CD14-positive monocyte (primary cell): Measurements from ENCODE around the gene CMTM4. TPM values are rescaled to one million over a fixed set of nuclear protein-coding genes. Genes with fewer than 3 reads are reported as not detected.

Source experiments
- DNase-seq, 3 donors: peaks; one replicate each; pipeline ENCODE4 v3.0.0-alpha.2; 2011 to 2022
- H2AFZ ChIP-seq: 2 replicates; pipeline ENCODE4 v1.6.0; 2012; ENCODE audit warnings: mild to moderate bottlenecking, low read depth, low read length, inconsistent platforms; ENCODE audit not compliant: insufficient read depth, poor library complexity, severe bottlenecking
- H3K27ac ChIP-seq, 2 donors: 1 replicate in 1 of 2; 2 replicates in 1 of 2; pipeline ENCODE4 v1.5.1; 2012 to 2013; ENCODE audit warnings: low read length in 2 of 2, control low read depth in 1 of 2, inconsistent platforms in 1 of 2, low read depth in 1 of 2, mild to moderate bottlenecking in 1 of 2
- H3K27me3 ChIP-seq, 2 donors: one replicate each; pipeline versions ENCODE4 v1.6.0 to v1.6.1; 2011 to 2013; ENCODE audit warnings: low read length in 2 of 2; ENCODE audit not compliant: control insufficient read depth in 2 of 2, insufficient read depth in 2 of 2
- H3K36me3 ChIP-seq, 2 donors: replicated peaks in 1 of 2; 1 replicate in 1 of 2; 2 replicates in 1 of 2; pipeline versions ENCODE4 v1.5.1 to v1.6.1; 2012 to 2013; ENCODE audit warnings: low read length in 2 of 2, control low read depth in 1 of 2, inconsistent platforms in 1 of 2, mild to moderate bottlenecking in 1 of 2; ENCODE audit not compliant: insufficient read depth in 2 of 2, control insufficient read depth in 1 of 2
- H3K4me1 ChIP-seq, 2 donors: 1 replicate in 1 of 2; 2 replicates in 1 of 2; pipeline versions ENCODE4 v1.5.1 to v1.6.1; 2012 to 2013; ENCODE audit warnings: low read length in 2 of 2, control low read depth in 1 of 2, inconsistent platforms in 1 of 2, mild to moderate bottlenecking in 1 of 2, moderate library complexity in 1 of 2; ENCODE audit not compliant: insufficient read depth in 2 of 2, control insufficient read depth in 1 of 2
- H3K4me2 ChIP-seq: replicated peaks from 2 replicates; pipeline ENCODE3; 2012; ENCODE audit warnings: low read length, moderate library complexity, mild to moderate bottlenecking; ENCODE audit not compliant: poor library complexity, severe bottlenecking; ENCODE audit errors: extremely low read depth
- H3K4me3 ChIP-seq, 3 experiments: fragments of 200-600 bp in 1 of 3; sonication (generic) in 1 of 3; replicated peaks in 1 of 3; 1 replicate in 2 of 3; 2 replicates in 1 of 3; pipeline ENCODE4 v1.5.1; 2011 to 2013; ENCODE audit warnings: low read length in 3 of 3, mild to moderate bottlenecking in 3 of 3, control low read depth in 2 of 3, low read depth in 2 of 3, inconsistent platforms in 1 of 3, moderate library complexity in 1 of 3
- H3K79me2 ChIP-seq: 2 replicates; pipeline ENCODE4 v1.6.0; 2012; ENCODE audit warnings: mild to moderate bottlenecking, control low read depth, inconsistent platforms, low read length, moderate library complexity; ENCODE audit not compliant: insufficient read depth
- H3K9ac ChIP-seq: 2 replicates; pipeline ENCODE4 v1.6.0; 2017; ENCODE audit warnings: low read length, mild to moderate bottlenecking; ENCODE audit not compliant: insufficient read depth, poor library complexity, severe bottlenecking
- H3K9me3 ChIP-seq, 2 donors: replicated peaks in 1 of 2; 1 replicate in 1 of 2; 2 replicates in 1 of 2; pipeline versions ENCODE4 v1.5.1 to v1.6.1; 2012 to 2013; ENCODE audit warnings: low read length in 2 of 2, control low read depth in 1 of 2; ENCODE audit not compliant: control insufficient read depth in 1 of 2, insufficient read depth in 1 of 2
- H4K20me1 ChIP-seq: 2 replicates; pipeline ENCODE4 v1.6.0; 2012; ENCODE audit warnings: mild to moderate bottlenecking, low read length, control low read depth, moderate library complexity; ENCODE audit not compliant: insufficient read depth
- H3K27ac Mint-ChIP-seq, 7 donors: one replicate each; pipeline ENCODE4 v1.8.0; 2020; ENCODE audit warnings: mild to moderate bottlenecking in 7 of 7, mixed read lengths in 7 of 7, moderate library complexity in 6 of 7, inconsistent platforms in 2 of 7
- H3K27me3 Mint-ChIP-seq, 3 donors: one replicate each; pipeline ENCODE4 v1.8.0; 2021 to 2022; ENCODE audit warnings: low read depth in 3 of 3, mild to moderate bottlenecking in 3 of 3, mixed read lengths in 3 of 3, moderate library complexity in 3 of 3, inconsistent platforms in 1 of 3
- H3K36me3 Mint-ChIP-seq, 2 donors: one replicate each; pipeline ENCODE4 v1.8.0; 2020; ENCODE audit warnings: mixed read lengths in 2 of 2, inconsistent platforms in 1 of 2, mild to moderate bottlenecking in 1 of 2
- H3K4me1 Mint-ChIP-seq: one replicate; pipeline ENCODE4 v1.8.0; 2020; ENCODE audit warnings: mild to moderate bottlenecking, mixed read lengths
- H3K4me3 Mint-ChIP-seq, 2 donors: one replicate each; pipeline ENCODE4 v1.8.0; 2020; ENCODE audit warnings: mild to moderate bottlenecking in 2 of 2, mixed read lengths in 2 of 2, moderate library complexity in 1 of 2
- H3K9me3 Mint-ChIP-seq, 7 donors: one replicate each; pipeline ENCODE4 v1.8.0; 2020 to 2022; ENCODE audit warnings: mixed read lengths in 7 of 7, mild to moderate bottlenecking in 6 of 7, moderate library complexity in 6 of 7, inconsistent platforms in 2 of 7
- CTCF ChIP-seq: fragments of 200-600 bp; IDR thresholded peaks from one replicate; pipeline ENCODE4 v1.8.0; 2022; ENCODE audit warnings: antibody characterized with exemption, mild to moderate bottlenecking
- WGBS: methylation state at CpG from one replicate; pipeline ENCODE4 v1.1.5; 2013; ENCODE audit warnings: missing lambda C conversion rate; ENCODE audit not compliant: insufficient coverage; 5-methylcytosine and 5-hydroxymethylcytosine counted together
- intact Hi-C, 2 donors: fragments of 100-400 bp; cut with micrococcal nuclease; formaldehyde crosslinking; loops; one replicate each; pipeline versions ENCODE4 v1.15.0 to v1.15.1; 2023
- polyA plus RNA-seq, 3 donors: library from polyadenylated mRNA; depleted of rRNA in 1 of 3; unstranded in 2 of 3; stranded (reverse) in 1 of 3; fragments of 300-500 nt in 2 of 3; fragments of >200 nt in 1 of 3; fragmentation: Illumina TruSeq in 2 of 3; gene quantifications; 1 replicate in 2 of 3; 2 replicates in 1 of 3; pipeline ENCODE4 v1.2.3, GENCODE V29; 2012 to 2021

The CMTM4 gene
- polyA plus RNA-seq, 3 donors = 0.41 to 21.2 (median 0.45) TPM

DNA sequence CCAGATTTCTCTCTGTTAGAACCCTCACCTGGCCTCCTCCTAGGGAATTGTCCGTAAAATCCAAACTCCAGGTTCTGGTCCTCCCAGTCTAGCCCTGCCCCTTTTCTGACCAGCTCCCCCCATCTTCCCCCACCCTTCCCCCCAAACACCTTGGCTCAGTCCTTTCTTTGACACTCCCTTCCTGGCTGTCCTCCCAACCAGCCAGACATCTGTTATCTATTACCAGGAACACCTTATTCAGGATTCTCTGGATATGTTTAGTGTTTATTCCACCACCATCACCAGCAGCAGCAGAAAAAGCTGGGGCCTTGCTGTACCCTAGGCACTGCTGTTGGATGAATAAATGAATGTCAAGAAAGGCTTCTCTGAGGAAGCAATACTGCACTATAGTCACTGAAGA, 96.1 kb downstream of the CMTM4 start:
- intact Hi-C loops = loop anchor here (5.0 to 10.0 kb wide), 2 partner anchors 33 to 264 kb away; partner anchors contain the start of gene CMTM1 (in 1 of the 2)

DNA sequence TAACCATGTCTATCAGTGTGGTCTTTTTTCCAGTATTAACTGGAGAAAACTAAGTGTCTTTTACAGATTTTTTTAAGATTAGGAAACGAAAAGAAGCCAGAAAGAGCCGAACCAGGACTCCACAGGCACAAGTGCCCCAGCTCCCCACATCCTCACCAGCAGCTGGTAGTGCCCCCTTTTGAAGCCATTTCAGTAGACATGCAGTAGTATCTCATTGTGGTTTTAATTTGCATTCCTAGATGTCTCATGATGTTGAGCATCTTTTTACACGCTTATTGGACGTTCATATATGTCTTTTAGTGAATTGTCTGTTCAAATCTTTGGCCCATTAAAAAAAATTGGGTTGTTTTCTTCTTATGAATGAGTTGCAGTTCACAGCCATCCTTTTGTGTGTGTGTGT, 96.8 kb downstream of the CMTM4 start:
- intact Hi-C loops = loop anchor here (5.0 to 10.0 kb wide), 2 partner anchors 32 to 265 kb away; partner anchors contain the start of gene CMTM1 (in 1 of the 2)
- peaks cover 13 to 15% of the 10 kb centered on the region in 2 donors for H3K4me1 ChIP-seq
- Mint-ChIP-seq H3K9me3 (peaks cover 0 to 12% (median 8%) of the 10 kb centered on the region in 7 donors), H3K27me3 (peaks cover 12 to 15% (median 14%) of the 10 kb centered on the region in 3 donors), H3K4me1 (peaks cover 26% of the 10 kb centered on the region), H3K36me3 (peaks cover 0 to 9% of the 10 kb centered on the region in 2 donors), H3K27ac (no peak overlapping the region), H3K4me3 (no peak overlapping the region)
- H3K9ac ChIP-seq = no peak overlapping the region
- H3K27me3 ChIP-seq = no peaks in the 10 kb centered on the region
- peaks cover under 1% of the 10 kb centered on the region for H3K79me2 ChIP-seq
- H3K4me2 ChIP-seq = no peak overlapping the region
- H3K4me3 ChIP-seq = no peak overlapping the region
- H3K36me3 ChIP-seq = no peaks in the 10 kb centered on the region
- no peak for DNase-seq
- TF ChIP-seq CTCF = no peak
- WGBS = 92% methylated on average over 2 of the region's 4 CpGs
- H3K9me3 ChIP-seq = peaks cover 0 to 10% of the 10 kb centered on the region in 2 donors
- H3K27ac ChIP-seq = no peak overlapping the region
- no peaks in the 10 kb centered on the region for H4K20me1 ChIP-seq
- H2AFZ ChIP-seq = no peak overlapping the region

More for the DNA sequence above, 96.1 kb downstream of the CMTM4 start:
- H3K36me3 ChIP-seq = no peaks in the 10 kb centered on the region
- no peak overlapping the region for H3K27ac ChIP-seq
- Mint-ChIP-seq H3K4me3 (no peak overlapping the region), H3K36me3 (peaks cover 0 to 9% of the 10 kb centered on the region in 2 donors), H3K4me1 (peaks cover 23% of the 10 kb centered on the region), H3K9me3 (peaks cover 0 to 12% (median 8%) of the 10 kb centered on the region in 7 donors), H3K27ac (no peak overlapping the region), H3K27me3 (peaks cover 12 to 15% (median 14%) of the 10 kb centered on the region in 3 donors)
- TF ChIP-seq CTCF = no peak
- H3K9ac ChIP-seq = no peak overlapping the region
- 90% methylated on average over 1 of the region's 1 CpG for WGBS
- no peak overlapping the region for H3K4me3 ChIP-seq
- no peak for DNase-seq
- no peak overlapping the region for H3K4me2 ChIP-seq
- no peaks in the 10 kb centered on the region for H4K20me1 ChIP-seq
- peaks cover 8% of the 10 kb centered on the region for H3K79me2 ChIP-seq
- H3K9me3 ChIP-seq = peaks cover 0 to 10% of the 10 kb centered on the region in 2 donors
- no peaks in the 10 kb centered on the region for H3K27me3 ChIP-seq
- H3K4me1 ChIP-seq = peaks cover 8 to 10% of the 10 kb centered on the region in 2 donors
- no peak overlapping the region for H2AFZ ChIP-seq
